HG03439 (cell line): ENCODE results near the gene SYT17.

ENCODE experiments used
- ATAC-seq: cut with Tn5 transposase; IDR thresholded peaks from one replicate; pipeline ENCODE4 v1.9.1; 2021; ENCODE audit warnings: mild to moderate bottlenecking, moderate library complexity; ENCODE audit not compliant: unreplicated experiment

Gene SYT17

DNA sequence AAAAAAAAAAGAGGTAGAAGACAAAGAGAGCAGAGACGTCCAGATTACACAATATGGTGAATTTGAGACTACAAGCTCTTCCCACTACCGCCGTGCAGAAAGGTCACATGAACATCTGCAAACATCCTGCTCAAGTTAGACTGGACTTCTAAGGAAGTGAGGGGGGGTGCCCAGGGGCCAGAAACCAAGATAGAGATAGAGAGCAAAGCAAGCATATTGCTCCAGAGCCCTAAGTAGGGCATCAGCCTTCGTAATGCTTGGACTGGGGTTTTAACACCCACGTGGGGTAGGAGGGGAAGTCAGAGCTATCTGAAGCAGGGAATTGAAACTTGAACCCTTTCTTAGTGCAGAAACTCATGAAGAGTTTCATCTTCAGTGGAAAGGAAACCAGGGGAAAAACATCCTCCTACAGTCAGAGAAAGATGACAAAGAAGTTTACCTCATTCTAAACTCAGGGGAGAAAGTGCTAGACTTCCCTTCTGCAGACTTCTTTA is 126.2 kb downstream of the SYT17 start:
- peak; percentile 75 for ATAC-seq

DNA sequence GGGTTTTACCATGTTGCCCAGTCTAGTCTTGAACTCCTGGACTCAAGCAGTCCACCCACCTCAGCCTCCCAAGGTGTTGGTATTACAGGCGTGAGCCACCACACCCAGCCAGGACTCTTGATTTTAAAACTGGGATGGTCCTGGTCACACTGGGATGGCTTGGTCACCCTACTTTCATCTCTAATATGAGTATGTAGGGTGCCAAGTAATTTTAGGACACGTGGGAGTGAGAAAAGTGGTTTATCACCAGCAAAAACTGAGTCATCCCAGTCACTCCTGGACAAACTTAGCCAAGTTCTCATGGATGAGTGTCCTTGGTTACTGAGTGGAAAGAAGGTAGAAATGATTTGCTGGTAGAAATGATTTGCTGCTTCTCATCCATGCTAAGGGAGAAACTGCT is 127.4 kb downstream of the SYT17 start:
- ATAC-seq = no peak

DNA sequence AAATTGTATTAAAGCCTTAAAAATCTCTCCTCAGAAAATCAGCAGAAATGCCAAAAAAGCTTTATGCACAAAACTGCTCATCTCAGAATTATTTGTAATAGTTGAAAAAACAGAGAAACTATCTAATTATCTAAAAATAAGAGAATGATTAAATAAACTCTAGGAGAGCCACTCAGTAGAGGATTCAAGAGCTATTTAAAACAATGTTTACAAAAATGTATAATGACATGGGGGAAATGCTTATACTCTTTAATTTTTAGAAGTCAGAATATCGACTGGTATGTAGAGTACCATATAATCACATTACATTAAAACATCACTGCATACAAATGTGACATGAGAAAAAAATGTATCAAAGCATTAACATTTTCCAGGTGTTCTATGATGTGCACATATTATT is 129.4 kb downstream of the SYT17 start:
- ATAC-seq = no peak

DNA sequence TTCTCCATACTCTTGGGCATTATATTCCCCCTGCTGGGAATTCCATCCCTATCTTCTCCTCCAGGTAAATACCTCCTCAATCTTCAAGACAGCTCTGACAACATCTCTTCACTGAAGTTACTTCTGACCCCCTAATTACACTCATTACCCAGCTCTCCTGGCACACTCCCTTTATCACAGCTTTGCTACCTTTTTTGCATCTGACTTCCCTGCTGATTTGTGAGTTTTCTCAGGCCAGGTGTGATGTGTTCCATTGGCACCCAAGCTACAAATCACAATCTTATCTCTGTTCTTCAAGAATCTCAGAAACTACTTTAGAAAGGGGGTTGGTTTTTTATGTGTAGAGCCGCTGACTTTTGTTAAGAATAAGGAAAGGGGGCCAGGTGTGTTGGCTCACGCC is 131.5 kb downstream of the SYT17 start:
- ATAC-seq = no peak

DNA sequence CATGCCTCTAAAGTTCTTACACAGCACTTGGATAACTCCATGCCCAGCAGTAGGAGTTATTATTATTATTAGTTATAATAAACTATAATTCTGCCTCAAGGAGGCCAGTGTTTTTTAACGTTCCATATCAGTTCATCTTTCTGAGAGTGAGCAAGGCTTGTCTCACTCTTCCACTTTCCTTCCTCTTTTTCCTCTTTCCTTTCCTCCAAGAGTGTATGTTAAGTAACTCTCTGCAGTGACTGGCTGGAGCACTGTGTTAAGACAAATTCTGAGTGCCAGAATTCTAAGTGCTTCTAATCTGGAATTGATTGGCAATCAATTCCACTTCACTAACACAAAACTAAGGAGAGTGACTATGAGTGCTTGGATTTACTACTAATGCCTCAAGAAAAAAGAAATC is 133.9 kb downstream of the SYT17 start:
- ATAC-seq = no peak

DNA sequence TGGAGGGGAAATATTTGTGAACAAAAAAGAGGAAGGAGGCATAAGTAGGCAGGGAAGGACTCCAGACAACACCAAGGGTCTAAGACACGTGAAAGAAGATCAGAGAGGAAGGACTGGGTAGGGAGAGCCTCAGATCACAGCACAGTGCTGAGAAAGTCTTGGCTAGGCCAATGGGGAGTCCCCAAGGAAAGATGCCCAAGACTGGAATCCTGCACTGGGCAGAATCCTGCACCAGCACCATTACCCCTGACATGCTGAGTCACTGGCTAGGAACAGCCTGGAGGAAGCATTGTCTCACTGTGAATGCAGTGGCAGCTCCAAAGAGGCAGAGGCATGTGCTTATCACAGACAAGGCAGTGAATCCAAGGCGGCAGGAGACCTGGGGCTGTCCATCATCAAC is 136.7 kb downstream of the SYT17 start:
- ATAC-seq = no peak

DNA sequence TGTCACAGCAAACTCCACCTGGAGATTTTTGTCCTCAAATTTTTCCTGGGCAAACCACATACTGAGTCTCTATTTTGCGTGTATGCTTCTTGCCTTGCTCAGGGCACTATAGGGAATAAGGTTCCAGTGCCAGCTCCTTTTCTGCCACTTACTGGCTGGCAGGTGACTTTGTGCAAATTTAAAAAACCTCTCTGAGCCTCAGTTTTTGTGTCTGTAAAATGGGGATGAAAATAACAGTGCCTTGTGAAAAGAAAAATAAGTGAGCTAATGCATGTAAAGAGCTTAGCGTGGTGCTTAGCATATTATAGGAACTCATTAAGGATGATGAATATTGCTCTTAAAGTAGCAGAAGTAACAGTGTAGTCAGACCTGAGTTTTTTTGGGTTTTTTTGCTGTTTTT is 137.4 kb downstream of the SYT17 start:
- ATAC-seq = no peak

DNA sequence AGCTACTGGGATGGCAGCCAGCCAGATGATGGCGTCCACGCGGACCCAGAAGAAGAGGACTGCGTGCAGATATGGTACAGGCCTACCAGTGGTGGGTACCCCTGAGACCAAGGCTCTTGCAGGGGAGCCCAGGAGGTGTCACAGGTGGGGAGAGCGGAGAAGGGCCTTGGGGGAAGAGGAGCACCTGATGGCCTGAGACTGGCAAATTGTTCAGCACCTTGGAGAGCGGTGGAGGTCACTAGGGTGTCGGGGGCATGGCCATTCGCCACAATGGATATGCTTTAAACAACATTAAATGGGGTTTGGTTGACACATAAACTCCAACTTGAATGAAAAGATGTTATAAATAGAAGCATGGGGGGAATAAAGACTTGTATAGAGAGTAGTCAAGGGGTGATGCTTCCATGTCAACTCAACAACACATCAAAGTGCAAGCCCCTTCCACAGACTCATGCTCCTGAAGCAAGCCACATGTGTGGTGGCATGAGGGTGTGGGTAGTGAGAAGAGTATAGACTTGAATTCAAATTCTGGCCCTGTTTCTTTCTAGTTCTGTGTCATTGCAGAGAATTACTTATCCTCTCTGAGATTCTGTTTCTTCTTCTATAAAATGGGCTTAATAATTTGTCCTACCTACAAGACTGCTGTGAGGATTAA is 139.7 kb downstream of the SYT17 start:
- ATAC-seq = no peak

DNA sequence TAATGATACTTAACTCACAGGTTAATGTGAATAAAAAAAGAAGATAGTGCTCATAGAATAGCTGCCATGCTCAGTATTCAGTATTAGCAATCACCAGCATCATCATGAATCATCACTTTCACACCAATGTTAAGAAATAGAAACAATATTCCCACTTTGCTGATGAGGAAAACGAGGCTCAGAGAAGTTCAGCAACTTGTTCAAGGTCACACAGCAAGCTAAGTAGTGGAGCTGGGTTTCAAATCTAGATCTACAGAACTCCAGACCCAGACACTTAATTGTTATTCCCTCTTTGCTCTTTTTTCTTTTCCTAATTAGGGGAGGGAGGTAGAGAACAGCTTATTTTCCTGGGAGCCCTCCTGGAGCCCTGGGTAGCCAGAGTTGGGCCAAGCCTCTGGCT is 140.4 kb downstream of the SYT17 start:
- ATAC-seq = no peak

DNA sequence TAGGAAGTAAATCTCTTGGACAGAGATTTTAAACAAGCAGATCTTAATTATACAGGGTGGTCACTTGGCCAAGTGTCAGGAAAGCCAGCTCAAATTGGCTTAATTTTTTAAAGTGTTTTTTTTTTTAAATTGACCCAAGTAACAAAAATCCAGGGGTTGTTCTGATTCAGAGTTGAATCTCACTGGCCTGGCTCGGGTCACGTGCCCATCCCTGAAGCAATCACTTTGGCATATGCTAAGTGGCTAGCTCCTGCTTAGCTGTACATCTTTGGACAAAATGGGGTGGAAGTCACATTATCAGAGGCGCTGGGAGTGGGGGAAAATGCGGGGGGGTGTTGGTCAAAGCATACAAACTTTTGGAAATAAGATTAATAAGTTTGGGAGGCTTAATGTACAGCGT is 141.1 kb downstream of the SYT17 start:
- no peak for ATAC-seq

DNA sequence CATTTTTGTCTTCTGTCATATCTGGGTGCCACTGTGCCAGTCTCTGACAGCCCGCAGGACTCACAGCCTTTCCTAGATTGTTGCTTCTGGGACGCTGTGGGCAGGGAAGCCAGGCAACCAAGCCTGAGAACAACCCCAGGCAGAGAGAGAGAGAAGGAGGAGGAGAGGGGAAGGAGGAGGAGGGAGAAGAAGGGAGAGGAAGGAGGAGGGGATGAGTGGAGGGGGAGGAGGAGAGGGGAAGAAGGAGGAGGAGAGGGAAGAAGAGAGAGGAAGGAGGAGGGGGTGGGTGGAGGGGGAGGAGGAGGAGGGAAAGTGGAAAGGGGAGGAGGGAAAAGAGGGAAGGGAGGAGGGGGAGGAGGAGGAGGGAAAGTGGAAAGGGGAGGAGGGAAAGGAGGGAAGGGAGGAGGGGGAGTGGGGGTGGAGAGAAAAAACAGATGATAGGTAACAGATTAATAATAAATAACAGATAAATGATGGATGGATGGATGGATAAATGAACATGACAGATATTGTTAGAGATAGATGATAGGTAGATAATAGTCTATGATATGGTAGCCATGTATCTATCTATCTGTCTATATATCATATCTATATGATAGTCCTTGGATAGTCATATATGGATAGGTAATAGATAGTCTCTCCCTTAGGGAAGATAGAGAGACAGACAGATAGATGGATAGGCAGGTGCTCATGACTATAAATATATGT is 146.8 kb downstream of the SYT17 start:
- ATAC-seq = no peak

DNA sequence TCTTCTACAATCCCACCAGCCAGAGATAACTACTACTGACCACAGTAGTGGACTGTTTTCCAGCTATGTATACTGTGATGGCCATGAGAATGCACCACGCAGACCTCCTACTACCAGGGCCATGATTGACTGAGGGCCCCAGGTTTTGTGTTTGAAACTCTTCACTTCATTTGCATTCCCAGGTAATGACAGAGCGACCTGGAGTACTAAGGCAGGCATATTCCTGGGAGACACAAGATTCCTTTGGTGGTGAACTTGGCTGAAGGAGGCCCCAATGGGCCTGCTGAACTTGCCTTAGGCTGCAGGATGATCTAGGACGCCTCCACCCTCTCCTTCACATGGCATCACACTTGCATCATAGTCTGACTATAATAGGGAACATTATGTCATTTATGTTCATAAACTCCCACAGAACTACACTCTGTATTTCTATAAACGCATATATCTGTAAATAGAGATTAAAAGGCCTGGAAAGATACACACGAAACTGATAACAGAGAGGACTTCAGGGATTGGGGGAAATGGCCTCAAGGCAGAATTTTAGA is 147.9 kb downstream of the SYT17 start:
- ATAC-seq = no peak

DNA sequence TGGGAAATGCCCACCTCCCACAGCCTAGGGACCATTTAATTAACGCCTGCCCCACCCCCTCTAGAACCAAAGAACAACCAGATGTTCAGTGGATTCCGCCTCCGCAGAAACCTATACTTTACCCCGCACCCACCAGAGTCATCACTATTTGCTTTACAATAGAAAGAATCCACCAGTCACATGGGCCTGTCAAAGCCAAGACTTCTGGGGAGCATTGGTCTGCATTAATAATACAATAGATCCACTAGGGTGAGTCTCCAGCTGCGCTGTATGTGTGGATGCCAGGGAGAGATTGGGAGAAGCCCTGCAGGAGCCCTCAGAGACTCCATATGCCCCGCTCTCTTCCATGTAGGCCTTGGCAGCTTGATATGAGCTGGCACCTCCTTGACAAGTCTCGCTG is 148.8 kb downstream of the SYT17 start:
- no peak for ATAC-seq
